Neural cell (in vitro differentiated cells): ENCODE results near the gene PDK2.

Source experiments
- EP300 ChIP-seq: fragments of 450-650 bp; conservative IDR thresholded peaks from 2 replicates; pipeline ENCODE4 v1.6.1; 2014; ENCODE audit warnings: antibody characterized with exemption, mild to moderate bottlenecking, moderate library complexity; ENCODE audit not compliant: poor library complexity, severe bottlenecking
- EZH2 ChIP-seq: fragments of 200-600, 300-800 bp; shearing (Covaris generic), sonication (generic); IDR thresholded peaks from 2 replicates; pipeline ENCODE4 v1.6.1; 2014; ENCODE audit warnings: antibody characterized with exemption, low read length, borderline replicate concordance, mild to moderate bottlenecking; ENCODE audit not compliant: insufficient read depth, poor library complexity, severe bottlenecking
- SMC3 ChIP-seq: fragments of 450-650 bp; conservative IDR thresholded peaks from 2 replicates; pipeline ENCODE4 v1.6.1; 2014; ENCODE audit warnings: antibody characterized with exemption, mild to moderate bottlenecking, moderate library complexity; ENCODE audit not compliant: poor library complexity
- TAF1 ChIP-seq: IDR thresholded peaks from 2 replicates; pipeline ENCODE4 v1.6.1; 2012; ENCODE audit warnings: low read depth
- TF ChIP-seq, protein P1 (sequence below): fragments of 450-650 bp; IDR thresholded peaks from 2 replicates; pipeline ENCODE4 v1.5.1; 2014; ENCODE audit warnings: antibody characterized with exemption, mild to moderate bottlenecking, moderate library complexity; ENCODE audit not compliant: poor library complexity, severe bottlenecking

- TF ChIP-seq, protein P1, sequence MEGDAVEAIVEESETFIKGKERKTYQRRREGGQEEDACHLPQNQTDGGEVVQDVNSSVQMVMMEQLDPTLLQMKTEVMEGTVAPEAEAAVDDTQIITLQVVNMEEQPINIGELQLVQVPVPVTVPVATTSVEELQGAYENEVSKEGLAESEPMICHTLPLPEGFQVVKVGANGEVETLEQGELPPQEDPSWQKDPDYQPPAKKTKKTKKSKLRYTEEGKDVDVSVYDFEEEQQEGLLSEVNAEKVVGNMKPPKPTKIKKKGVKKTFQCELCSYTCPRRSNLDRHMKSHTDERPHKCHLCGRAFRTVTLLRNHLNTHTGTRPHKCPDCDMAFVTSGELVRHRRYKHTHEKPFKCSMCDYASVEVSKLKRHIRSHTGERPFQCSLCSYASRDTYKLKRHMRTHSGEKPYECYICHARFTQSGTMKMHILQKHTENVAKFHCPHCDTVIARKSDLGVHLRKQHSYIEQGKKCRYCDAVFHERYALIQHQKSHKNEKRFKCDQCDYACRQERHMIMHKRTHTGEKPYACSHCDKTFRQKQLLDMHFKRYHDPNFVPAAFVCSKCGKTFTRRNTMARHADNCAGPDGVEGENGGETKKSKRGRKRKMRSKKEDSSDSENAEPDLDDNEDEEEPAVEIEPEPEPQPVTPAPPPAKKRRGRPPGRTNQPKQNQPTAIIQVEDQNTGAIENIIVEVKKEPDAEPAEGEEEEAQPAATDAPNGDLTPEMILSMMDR, result no peak
- TF ChIP-seq EP300, result no peak
- no peak for TF ChIP-seq EZH2
- TF ChIP-seq TAF1, result no peak
- TF ChIP-seq SMC3, result no peak
These were observed 13.4 kb downstream of the PDK2 start for GRCh38 chr17:50108556-50108955.
